NCI-H2081 (cell line): Measurements from ENCODE around the gene NFIA.
"Not testable (repeated sequence)": the region's sequence is repeated elsewhere in the genome, so short reads cannot be mapped to it uniquely, and the experiment has no call there.

Experiments used
- DNase-seq, 2 experiments: peaks; one replicate each; lab custom pipeline; 2025; lab: John Stamatoyannopoulos, UW

Gene NFIA

DNA sequence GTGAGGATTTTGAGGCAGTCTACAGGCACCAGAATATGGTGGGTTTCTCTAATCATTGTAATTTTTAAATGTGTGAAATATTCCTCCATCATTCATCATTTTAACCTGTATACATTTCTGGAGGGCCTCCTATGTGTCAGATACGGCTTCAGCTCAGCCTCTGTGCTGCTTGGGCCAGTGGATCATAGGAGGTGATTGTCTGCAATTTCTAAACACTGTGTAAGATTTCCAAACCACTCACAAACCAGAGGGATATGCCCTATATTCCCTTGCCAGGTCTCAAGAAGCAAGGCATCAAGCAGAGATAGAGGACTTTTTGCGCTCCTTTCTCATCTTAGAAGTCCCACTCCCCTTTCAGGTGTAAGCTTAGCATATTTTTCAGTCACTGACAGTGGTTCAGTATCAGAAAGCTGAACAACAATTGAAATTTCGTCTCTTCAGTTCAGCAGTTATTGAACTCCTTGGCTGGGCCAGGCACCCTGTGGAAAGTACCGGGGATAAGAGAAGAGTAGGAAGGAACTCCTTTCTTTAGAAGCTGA, 190.9 kb downstream of the NFIA start:
- DNase-seq: no peak

GRCh38 chr1:61273861-61274260, 191.5 kb downstream of the NFIA start:
- DNase-seq: no peak

GRCh38 chr1:61274939-61275338, 192.6 kb downstream of the NFIA start:
- DNase-seq: no peak

GRCh38 chr1:61276246-61276645, 193.9 kb downstream of the NFIA start:
- no peak for DNase-seq

- DNase-seq: no peak
Observed at GRCh38 chr1:61277121-61277690, 194.8 kb downstream of the NFIA start.

DNA sequence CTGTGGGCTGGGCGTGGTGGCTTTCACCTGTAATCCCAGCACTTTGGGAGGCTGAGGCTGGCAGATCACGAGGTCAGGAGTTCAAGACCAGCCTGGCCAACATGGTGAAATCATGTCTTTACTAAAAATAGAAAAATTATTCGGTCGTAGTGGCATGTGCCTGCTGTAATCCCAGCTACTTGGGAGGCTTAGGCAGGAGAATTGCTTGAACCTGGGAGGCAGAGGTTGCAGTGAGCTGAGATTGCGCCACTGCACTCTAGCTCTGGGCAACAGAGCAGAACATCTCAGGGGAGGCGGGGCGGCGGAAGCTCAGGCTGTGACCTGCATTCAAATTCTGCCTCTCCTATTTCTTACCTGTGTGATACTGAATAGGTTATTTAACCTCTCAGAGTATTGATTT, 196.1 kb downstream of the NFIA start:
- not testable (repeated sequence) for DNase-seq

GRCh38 chr1:61278966-61279365, 196.6 kb downstream of the NFIA start:
- no peak for DNase-seq

- DNase-seq: no peak
Observed at GRCh38 chr1:61279570-61279969, 197.2 kb downstream of the NFIA start.

DNA sequence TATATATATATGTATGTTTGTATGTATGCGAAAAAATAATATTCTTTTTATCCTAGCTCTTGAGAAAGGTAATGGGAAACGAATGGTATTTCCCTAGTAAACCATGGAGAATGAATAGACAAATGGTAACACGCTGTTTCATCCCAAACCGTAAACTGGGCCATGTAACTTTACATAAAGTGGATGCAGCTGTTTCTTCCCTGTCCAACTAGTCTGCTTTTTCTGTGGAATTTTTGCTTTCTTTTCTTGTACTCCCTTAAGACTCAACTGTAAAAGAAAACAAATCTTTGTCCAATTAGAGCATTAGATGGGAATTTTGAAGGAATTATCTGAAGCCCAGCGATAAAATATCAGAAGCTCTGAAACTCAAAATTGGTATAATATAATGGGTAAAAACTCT, 198.1 kb downstream of the NFIA start:
- no peak for DNase-seq

- no peak for DNase-seq
Observed at GRCh38 chr1:61282387-61282786, 200.0 kb downstream of the NFIA start.

- DNase-seq: no peak
Observed at GRCh38 chr1:61284248-61284854, 202.0 kb downstream of the NFIA start.

GRCh38 chr1:61284936-61285335, 202.6 kb downstream of the NFIA start:
- DNase-seq: no peak

DNA sequence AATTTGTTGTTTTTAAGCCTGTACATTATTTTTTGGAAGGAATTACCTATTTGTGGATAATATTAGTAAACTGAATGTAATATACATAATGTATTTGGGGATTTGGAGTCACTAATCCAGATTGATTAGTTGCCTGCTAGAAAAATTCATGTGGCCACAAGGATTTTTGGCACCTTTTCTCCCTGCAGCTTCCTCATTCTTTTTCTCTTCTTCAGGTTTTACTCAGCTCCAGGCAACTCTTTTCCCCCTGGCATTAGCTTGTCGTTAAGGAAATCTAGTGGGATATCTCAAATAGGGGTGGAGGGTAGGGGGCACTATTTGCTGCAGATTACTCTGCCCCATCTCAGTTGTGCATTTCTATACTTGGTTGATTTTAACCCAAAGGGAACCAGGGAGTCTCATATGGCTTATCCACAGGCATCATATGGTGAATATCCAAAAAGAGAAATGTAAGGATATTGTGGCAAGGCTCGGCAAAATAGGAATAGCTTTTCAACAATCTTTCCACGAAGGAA, 203.1 kb downstream of the NFIA start:
- no peak for DNase-seq

DNA sequence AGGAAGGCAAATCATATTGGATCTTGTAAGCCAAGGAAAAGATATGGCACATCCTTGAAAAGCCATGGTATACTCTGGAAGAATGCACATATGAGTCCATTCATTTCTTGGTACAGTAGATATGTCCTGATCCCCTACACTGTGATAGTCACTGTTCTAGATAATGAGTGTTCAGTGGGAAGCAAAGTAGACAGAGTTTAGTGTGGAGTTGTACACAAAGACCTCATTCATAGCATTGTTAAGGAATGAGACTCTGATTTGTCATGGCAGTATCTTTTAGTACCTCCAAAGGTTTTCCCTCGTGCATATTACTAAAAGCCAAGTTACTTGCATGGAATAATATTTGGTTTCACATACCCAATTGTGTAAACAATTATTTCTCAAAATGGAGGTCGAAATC, 204.7 kb downstream of the NFIA start:
- no peak for DNase-seq

- DNase-seq: no peak
Observed at GRCh38 chr1:61287734-61288133, 205.4 kb downstream of the NFIA start.

- DNase-seq: no peak
Observed at GRCh38 chr1:61289232-61290098, 207.1 kb downstream of the NFIA start.

DNA sequence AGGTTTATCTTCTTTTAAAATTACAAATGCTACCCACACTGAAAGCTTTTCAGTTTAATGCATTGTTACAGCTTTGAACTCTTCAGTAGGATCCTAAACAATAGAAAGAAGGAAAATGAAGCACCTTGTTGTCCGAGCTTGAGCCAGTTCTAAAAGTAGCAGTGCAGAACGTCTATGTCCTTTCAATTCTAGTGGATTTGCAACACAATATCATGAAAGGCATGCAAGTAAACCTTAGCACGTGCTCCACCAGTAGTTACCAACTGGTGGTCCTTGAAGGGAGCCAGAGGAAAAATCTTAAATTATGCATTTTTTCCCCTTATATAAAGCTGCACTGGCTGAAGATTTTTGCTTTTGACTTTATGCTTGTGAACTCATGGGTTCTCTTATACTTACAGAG, 208.2 kb downstream of the NFIA start:
- DNase-seq: no peak

GRCh38 chr1:61293197-61293596, 210.8 kb downstream of the NFIA start:
- DNase-seq: no peak

DNA sequence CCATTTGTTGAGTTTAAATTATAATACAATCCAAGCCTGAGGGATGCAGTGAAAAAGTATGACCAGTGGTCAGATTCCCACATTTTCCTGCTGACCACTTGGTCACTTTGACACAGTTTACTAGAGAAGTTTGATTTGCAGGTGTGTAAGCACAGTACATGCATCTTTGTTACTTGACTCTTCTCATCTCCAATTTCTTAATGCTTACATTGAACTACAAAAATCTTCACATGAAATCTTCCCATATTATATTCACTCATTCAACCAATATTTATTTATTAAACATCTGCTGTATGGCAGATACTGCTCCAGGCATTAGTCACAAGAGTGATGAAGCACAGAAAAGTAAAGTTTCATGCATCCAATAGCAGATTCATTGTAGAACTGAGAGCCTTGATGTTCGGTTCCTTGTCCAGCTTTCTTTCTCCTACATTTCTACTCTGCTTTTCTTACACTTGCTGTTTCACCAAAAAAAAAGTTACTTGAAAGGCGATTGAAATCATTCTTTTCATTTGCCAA, 211.7 kb downstream of the NFIA start:
- no peak for DNase-seq

DNA sequence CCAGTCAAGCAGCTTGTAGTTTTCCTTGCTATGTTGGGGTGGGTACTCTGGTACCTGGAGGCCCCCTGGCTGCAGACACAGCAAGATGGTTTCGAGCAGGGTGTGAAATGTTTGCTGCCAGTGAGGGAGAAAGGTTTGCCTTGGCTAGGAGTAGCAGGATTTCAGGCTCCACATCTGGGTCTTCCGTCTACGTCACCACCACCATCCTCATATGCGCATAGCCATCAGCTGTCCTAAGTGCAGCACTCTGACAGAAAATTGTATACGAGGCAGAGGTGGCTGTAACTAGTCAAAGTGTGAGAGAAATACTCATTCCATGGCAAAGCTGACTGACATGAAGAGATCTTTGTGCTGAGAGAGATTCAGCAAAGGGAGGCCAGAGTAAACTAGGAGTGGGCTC, 212.6 kb downstream of the NFIA start:
- no peak for DNase-seq

- DNase-seq: no peak
Observed at GRCh38 chr1:61295818-61296537, 213.6 kb downstream of the NFIA start.

DNA sequence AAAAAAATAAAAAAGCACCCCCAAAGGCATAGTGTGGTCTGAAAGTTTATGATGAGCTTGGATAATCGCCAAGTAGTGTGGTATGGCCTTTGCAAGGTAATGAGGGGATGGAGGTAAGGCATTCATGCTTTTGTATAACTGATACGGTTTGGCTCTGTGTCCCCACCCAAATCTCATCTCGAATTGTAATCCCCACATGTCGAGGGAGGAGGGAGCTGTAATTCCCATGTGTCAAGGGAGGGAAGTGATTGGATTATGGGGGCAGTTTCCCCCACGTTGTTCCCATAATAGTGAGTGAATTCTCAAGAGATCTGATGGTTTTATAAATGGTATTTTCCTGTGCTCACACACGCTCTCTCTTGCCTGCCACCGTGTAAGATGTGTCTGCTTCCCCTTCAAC, 215.5 kb downstream of the NFIA start:
- no peak for DNase-seq
